ENCODE results near the gene CDC42.
"Not testable (repeated sequence)": the region's sequence is repeated elsewhere in the genome, so short reads cannot be mapped to it uniquely, and the experiment has no call there.

Gene CDC42

DNA sequence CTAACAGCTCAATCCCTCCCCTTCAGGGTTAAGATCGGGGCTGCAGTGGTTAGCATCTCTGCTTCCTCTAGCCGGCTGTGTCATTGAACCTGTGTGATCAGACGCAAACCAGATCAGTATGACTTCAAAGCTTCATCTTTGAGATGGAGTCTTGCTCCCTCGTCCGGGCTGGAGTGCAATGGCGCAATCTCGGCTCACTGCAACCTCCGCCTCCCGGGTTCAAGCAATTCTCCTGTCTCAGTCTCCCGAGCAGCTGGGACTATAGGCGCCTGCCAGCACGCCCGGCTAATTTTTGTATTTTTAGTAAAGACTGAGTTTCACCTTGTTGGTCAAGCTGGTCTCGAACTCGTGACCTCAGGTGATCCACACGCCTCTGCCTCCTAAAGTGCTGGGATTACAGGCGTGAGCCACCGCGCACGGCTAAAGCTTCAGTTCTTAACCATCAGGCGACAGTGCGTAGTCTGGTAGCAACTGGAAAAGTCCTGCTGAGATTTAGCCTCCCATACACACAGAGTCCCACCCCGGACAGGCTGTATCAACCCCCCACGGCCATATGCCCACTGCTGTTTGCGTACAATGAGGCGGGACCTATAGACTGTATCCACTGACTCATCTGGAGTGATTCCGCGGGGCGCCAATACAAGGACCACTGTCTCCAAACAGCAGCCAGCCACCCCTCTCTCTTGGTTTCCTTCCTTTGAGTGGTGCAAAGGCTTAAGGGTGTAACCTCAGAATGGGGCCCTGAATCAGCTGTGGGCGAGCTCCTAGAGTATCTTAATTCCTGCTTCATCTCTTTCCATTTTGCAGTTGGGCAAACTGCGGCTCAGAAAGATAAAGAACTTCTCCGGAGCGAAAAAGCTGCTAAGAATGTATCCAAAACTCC, 27.8 kb upstream of the CDC42 start:
- Histone ChIP-seq H3K27me3 (ENCODE audit: insufficient read depth, low read length) (no peaks in the 10 kb centered on the region), H3K4me1 (ENCODE audit: insufficient read depth, low read length) (peaks cover 17% of the 10 kb centered on the region), H3K36me3 (ENCODE audit: insufficient read depth, low read length) (no peaks in the 10 kb centered on the region), H3K9me3 (ENCODE audit: low read length) (no peaks in the 10 kb centered on the region), H3K4me3 (ENCODE audit: low read length) (peak overlapping the region; percentile 90), H2AFZ (ENCODE audit: low read depth, low read length) (peak overlapping the region; percentile 82)

DNA sequence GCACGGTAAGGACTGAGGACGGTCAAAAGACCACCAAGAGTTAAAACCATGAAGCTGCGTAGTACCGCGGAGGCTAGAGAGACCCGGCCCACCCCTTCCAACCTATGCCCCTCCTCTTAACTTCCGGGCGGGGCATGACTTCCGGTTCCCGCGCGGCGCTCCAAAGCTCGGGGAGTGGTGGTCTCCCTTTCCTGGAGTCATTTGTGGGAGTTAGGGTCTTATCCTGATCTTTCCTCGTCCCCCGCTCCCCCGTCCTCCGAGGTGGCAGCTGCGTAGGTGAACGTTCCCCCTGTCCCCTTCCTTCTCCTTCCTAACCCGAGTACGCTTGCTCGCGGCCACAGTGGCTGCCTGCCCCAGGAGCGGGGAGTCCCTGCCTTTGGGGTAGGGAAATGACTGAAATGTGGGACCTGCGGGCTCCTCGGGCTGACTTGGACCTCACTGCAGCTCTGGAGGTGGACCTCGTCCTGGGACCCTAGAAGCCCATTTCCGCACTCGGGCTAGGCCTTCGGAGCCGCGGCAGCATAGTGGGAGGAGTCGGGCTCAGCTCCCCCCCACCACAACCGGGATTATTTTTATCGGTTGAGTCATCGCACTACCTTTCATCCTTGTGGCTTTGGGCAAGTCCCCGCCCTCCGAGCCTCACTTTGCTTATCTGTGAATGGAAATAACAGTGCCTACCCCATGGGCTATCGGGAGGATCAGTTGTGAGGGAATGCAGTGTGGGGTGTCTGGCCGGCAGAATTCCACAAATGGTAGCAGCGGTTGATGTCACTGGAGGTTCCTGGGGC, 26.9 kb upstream of the CDC42 start:
- Histone ChIP-seq H2AFZ (ENCODE audit: low read depth, low read length) (peak overlapping the region; percentile 82), H3K36me3 (ENCODE audit: insufficient read depth, low read length) (no peaks in the 10 kb centered on the region), H3K4me1 (ENCODE audit: insufficient read depth, low read length) (peaks cover 17% of the 10 kb centered on the region), H3K9me3 (ENCODE audit: low read length) (no peaks in the 10 kb centered on the region), H3K4me3 (ENCODE audit: low read length) (peak overlapping the region; percentile 90), H3K27me3 (ENCODE audit: insufficient read depth, low read length) (no peaks in the 10 kb centered on the region)

DNA sequence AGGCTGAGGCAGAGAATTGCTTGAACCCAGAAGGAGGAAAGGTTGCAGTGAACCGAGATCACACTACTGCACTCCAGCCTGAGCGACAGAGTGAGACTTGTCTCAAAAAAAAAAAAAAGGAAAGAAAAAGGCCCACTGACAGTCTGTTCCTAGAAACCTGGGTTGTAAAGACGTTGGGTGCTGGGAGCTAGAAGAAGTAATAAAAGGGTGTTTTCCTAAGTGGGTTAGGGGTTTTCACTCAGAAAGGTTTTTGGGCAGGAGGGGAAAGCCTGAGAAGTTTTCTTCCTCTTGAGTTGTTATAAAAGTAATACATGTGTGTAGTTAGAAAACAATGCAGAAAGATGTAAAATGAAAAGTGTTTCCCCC, 25.6 kb upstream of the CDC42 start:
- no peak overlapping the region for H3K4me3 ChIP-seq (ENCODE audit: low read length)
- peaks cover 17% of the 10 kb centered on the region for H3K4me1 ChIP-seq (ENCODE audit: insufficient read depth, low read length)
- no peak overlapping the region for H2AFZ ChIP-seq (ENCODE audit: low read depth, low read length)
- H3K9me3 ChIP-seq (ENCODE audit: low read length): no peaks in the 10 kb centered on the region
- no peaks in the 10 kb centered on the region for H3K27me3 ChIP-seq (ENCODE audit: insufficient read depth, low read length)
- H3K36me3 ChIP-seq (ENCODE audit: insufficient read depth, low read length): no peaks in the 10 kb centered on the region

DNA sequence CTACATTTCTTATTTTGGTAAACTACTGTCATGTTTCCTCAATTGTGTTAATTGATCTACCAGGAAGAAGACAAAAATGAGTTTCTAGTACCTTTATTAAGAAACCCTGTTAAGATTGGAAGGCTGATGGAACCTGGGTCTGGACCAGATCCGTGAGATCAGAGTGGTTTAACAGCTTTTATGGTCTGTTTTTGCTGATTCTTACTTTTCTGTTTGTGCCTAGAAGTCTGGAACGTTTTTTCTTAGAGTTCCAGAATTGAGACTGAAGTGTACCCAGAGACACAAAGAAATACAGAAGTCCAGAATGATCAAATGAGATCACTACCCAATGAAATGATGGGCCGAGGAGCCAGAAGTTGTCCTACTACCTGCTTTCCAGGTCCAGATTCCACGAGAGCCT, 22.5 kb upstream of the CDC42 start:
- Histone ChIP-seq H3K36me3 (ENCODE audit: insufficient read depth, low read length) (no peaks in the 10 kb centered on the region), H3K27me3 (ENCODE audit: insufficient read depth, low read length) (no peaks in the 10 kb centered on the region), H3K9me3 (ENCODE audit: low read length) (no peaks in the 10 kb centered on the region), H2AFZ (ENCODE audit: low read depth, low read length) (no peak overlapping the region), H3K4me3 (ENCODE audit: low read length) (no peak overlapping the region), H3K4me1 (ENCODE audit: insufficient read depth, low read length) (peaks cover 8% of the 10 kb centered on the region)

DNA sequence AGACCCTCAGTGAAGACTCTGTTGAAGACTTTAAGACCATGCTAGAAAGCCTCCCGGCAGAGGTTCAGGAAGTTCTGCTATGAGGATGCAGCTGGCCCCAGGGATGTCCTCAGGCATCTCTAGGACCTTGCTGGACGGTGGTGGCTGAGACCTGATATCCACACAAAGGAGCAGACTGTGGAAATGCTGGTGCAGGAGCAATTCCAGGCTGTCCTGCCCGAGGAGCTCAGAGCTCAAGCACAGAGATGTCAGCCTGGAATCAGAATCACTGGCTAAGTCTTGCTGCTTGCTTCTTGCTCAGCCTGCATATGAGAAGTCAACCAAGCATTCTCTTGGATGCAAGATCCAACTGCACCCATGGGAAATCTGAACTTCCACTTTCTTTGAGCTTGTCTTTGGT, 22.0 kb upstream of the CDC42 start:
- Histone ChIP-seq H3K27me3 (ENCODE audit: insufficient read depth, low read length) (no peaks in the 10 kb centered on the region), H3K9me3 (ENCODE audit: low read length) (no peaks in the 10 kb centered on the region), H3K4me3 (ENCODE audit: low read length) (no peak overlapping the region), H3K36me3 (ENCODE audit: insufficient read depth, low read length) (no peaks in the 10 kb centered on the region), H2AFZ (ENCODE audit: low read depth, low read length) (no peak overlapping the region), H3K4me1 (ENCODE audit: insufficient read depth, low read length) (peaks cover 8% of the 10 kb centered on the region)

DNA sequence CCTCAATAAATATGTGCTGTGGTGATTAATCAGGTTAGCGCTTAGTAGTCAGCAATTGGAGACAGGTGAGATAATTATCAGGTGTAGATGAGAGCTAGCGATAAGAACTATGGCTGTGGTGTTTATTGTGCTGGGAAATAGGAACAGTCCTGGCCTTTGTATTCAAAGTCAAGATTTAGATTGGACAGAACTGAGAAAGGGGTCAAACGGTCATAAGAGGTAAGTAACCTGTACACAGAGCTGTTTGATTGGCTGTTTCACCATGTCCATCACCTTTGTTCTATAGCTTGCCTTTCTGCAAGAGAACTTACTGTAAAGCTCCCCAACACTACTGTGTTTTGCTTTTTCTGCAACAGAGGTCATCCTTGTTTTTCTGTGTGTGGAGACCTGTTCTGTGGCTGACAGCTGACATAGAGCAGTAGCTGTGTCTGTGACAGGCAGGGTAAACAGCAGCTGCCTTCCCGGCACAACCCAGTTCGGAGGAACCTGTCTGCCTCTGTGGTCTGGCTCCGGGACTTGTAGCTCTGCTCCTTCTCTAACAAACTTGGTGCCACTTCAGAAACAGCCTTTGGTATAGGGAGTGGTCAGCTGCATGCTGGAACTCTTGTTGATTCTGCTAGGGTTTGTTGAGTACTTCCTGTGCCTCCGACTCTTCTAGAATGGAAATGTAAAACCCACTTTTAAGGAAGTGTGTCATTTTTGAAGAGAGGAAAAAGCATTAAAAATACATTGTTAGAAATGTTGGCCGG, 21.1 kb upstream of the CDC42 start:
- H3K27me3 ChIP-seq (ENCODE audit: insufficient read depth, low read length): no peaks in the 10 kb centered on the region
- peaks cover 2% of the 10 kb centered on the region for H3K4me1 ChIP-seq (ENCODE audit: insufficient read depth, low read length)
- no peak overlapping the region for H3K4me3 ChIP-seq (ENCODE audit: low read length)
- no peak overlapping the region for H2AFZ ChIP-seq (ENCODE audit: low read depth, low read length)
- H3K36me3 ChIP-seq (ENCODE audit: insufficient read depth, low read length): no peaks in the 10 kb centered on the region
- H3K9me3 ChIP-seq (ENCODE audit: low read length): no peaks in the 10 kb centered on the region

DNA sequence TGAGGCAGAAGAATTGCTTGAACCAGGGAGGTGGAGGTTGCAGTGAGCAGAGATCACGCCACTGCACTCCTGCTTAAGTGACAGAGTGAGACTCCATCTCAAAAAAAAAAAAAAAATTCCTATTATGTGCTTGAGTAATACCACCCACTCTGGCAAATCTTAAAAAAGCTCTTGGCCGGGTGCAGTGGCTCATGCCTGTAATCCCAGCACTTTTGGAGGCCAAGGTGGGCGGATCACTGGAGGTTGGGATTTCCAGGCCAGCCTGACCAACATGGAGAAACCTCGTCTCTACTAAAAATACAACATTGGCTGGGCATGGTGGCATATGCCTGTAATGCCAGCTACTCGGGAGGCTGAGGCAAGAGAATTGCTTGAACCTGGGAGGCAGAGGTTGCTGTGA, 17.7 kb upstream of the CDC42 start:
- peaks cover 12% of the 10 kb centered on the region for H3K4me1 ChIP-seq (ENCODE audit: insufficient read depth, low read length)
- not testable (repeated sequence) for H3K4me3 ChIP-seq (ENCODE audit: low read length); H2AFZ ChIP-seq (ENCODE audit: low read depth, low read length); H3K27me3 ChIP-seq (ENCODE audit: insufficient read depth, low read length); H3K9me3 ChIP-seq (ENCODE audit: low read length); H3K36me3 ChIP-seq (ENCODE audit: insufficient read depth, low read length)

DNA sequence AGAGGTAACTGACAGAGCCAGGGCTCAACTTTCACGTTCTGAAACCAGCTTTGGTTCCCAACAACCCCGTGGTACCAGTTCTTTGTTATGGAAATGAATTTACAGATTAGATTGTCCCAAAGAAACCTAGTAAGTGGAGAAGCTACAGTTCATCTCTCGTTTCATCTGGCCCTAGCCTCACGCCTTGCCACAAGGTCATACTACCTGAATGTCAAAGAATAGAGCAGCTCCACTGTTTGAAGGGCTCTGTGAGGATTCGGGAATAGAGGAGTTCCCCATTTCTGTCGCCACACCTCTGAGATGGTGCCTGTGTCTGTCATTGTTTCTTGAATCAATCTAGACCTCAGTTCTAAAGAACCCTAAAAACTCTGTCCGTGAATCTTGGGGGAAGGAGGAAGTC, 15.0 kb upstream of the CDC42 start:
- Histone ChIP-seq H2AFZ (ENCODE audit: low read depth, low read length) (peak overlapping the region; percentile 10), H3K27me3 (ENCODE audit: insufficient read depth, low read length) (no peaks in the 10 kb centered on the region), H3K36me3 (ENCODE audit: insufficient read depth, low read length) (no peaks in the 10 kb centered on the region), H3K9me3 (ENCODE audit: low read length) (no peaks in the 10 kb centered on the region), H3K4me1 (ENCODE audit: insufficient read depth, low read length) (peaks cover 16% of the 10 kb centered on the region), H3K4me3 (ENCODE audit: low read length) (no peak overlapping the region)

DNA sequence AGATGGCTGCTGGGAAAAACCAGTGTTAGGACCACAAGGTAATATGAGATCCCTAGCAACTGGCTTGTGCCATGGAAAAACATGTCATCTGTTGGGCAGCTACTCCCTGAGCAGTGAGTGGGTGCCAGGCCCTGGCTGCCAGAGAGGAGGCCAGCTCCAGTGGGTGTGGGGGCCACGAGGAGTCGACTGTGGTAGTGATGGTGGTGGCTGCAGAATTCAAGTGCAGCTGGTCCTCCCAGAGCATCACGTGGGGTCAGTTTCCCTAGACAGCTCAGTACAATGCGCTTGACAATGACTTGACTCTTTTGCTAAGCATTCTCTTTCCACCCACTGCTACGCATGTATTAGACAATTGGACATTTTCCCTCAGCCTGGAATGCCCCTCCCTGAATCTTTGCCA, 14.5 kb upstream of the CDC42 start:
- Histone ChIP-seq H3K4me1 (ENCODE audit: insufficient read depth, low read length) (peaks cover 16% of the 10 kb centered on the region), H3K4me3 (ENCODE audit: low read length) (no peak overlapping the region), H3K9me3 (ENCODE audit: low read length) (no peaks in the 10 kb centered on the region), H2AFZ (ENCODE audit: low read depth, low read length) (peak overlapping the region; percentile 10), H3K27me3 (ENCODE audit: insufficient read depth, low read length) (no peaks in the 10 kb centered on the region), H3K36me3 (ENCODE audit: insufficient read depth, low read length) (no peaks in the 10 kb centered on the region)

DNA sequence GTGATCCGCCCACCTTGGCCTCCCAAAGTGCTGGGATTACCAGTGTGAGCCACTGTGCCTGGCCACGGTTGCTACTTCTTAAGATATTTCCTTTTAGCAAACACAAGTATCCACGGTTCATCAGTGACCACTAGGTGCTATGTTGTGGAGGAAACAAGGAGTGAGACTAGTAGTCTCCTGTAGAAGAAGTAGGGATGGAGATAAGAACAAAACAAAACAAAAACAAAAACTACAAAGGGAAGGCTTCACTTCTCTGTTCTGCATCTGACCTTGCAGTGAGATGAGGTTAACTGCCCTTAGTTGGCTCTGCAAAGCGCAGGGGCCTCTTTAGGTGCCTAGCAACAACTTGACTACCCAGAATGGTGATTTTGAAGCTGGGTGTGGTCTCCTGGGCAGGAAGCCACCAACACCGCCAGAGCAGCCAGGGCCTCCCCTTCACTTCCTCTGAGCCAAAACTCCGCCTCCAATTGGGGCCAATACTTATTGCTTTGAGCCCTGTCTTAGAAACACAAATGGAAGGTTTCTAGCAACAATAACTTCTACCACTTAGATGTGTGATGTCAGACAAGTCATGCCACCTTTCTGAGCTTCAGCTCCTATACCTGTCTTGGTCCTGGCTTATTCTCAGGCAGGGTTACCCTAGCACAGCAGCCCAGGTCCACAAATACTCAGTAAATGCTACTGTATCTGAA, 12.8 kb upstream of the CDC42 start:
- no peaks in the 10 kb centered on the region for H3K36me3 ChIP-seq (ENCODE audit: insufficient read depth, low read length)
- H3K4me3 ChIP-seq (ENCODE audit: low read length): no peak overlapping the region
- H3K4me1 ChIP-seq (ENCODE audit: insufficient read depth, low read length): peaks cover 16% of the 10 kb centered on the region
- H3K27me3 ChIP-seq (ENCODE audit: insufficient read depth, low read length): no peaks in the 10 kb centered on the region
- no peaks in the 10 kb centered on the region for H3K9me3 ChIP-seq (ENCODE audit: low read length)
- peak overlapping the region; percentile 33 for H2AFZ ChIP-seq (ENCODE audit: low read depth, low read length)

DNA sequence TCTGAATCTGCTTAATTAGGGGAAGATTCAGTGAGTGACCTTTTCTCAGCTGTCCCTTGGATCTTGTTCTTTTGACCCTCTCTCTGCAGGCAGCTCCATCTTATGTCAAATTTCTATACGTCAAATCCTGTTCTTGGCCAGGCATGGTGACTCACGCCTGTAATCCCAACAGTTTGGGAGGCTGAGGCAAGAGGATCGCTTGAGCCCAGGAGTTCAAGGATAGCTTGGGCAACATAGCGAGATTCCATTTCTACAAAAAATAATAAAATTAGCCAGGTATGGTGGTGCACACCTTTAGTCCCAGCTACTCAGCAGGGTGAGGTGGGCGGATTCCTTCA, 12.3 kb upstream of the CDC42 start:
- no peak overlapping the region for H3K4me3 ChIP-seq (ENCODE audit: low read length)
- H3K36me3 ChIP-seq (ENCODE audit: insufficient read depth, low read length): no peaks in the 10 kb centered on the region
- H3K4me1 ChIP-seq (ENCODE audit: insufficient read depth, low read length): peaks cover 16% of the 10 kb centered on the region
- peak overlapping the region; percentile 33 for H2AFZ ChIP-seq (ENCODE audit: low read depth, low read length)
- H3K27me3 ChIP-seq (ENCODE audit: insufficient read depth, low read length): no peaks in the 10 kb centered on the region
- no peaks in the 10 kb centered on the region for H3K9me3 ChIP-seq (ENCODE audit: low read length)

DNA sequence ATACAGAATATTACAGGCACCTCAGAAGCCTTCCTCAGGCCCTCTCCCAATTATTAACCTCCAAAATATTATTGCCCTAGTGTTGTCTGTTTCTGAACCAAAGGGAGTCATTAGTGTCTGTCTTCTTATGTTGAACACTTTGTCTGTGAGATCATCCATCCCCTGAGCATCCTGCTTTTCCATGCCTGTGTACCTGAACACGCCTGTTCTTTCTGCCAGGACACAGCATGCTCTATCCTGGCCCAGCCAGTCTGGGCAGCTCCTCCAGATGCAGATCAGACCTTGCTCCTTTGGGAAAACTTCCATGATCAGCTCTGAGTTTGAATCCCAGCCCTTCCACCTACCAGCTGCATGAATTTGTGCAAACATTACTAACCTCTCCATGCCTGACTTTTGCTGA, 11.0 kb upstream of the CDC42 start:
- no peaks in the 10 kb centered on the region for H3K36me3 ChIP-seq (ENCODE audit: insufficient read depth, low read length)
- peaks cover 16% of the 10 kb centered on the region for H3K4me1 ChIP-seq (ENCODE audit: insufficient read depth, low read length)
- no peak overlapping the region for H3K4me3 ChIP-seq (ENCODE audit: low read length)
- H3K9me3 ChIP-seq (ENCODE audit: low read length): no peaks in the 10 kb centered on the region
- H3K27me3 ChIP-seq (ENCODE audit: insufficient read depth, low read length): no peaks in the 10 kb centered on the region
- no peak overlapping the region for H2AFZ ChIP-seq (ENCODE audit: low read depth, low read length)
